ENCODE results near the gene PKP2. TPM values are rescaled to one million over a fixed set of nuclear protein-coding genes. Genes with fewer than 3 reads are reported as not detected.
"Not testable (repeated sequence)": the region's sequence is repeated elsewhere in the genome, so short reads cannot be mapped to it uniquely, and the experiment has no call there.

PKP2 gene
- total RNA-seq, 1 experiment from 2014 or later, result 10.2 TPM

DNA sequence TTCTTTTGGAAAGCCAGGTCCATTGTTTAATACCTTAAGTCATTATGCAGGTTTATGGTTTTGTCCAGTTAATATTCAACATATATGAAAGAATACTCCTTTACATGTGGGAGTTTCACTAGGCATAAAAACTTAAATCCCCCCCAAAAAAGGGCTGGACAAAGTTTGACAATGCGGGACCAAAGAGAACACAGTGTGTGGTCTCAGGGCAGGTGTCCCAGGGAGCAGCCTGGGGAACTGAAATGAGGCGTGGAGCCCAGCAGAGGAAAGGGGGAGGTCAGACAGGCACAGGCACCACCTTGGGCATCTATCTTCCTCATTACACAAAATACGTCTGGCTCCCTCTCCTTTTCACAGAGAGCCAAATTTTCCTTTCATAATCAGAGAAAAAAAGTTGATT, 22.5 kb downstream of the PKP2 start:
- in situ Hi-C loops (cut with HindIII; ENCODE audit: low sequenced_read_pairs), result no loop called here
- no peak for DNase-seq (ENCODE audit: low spot score)

DNA sequence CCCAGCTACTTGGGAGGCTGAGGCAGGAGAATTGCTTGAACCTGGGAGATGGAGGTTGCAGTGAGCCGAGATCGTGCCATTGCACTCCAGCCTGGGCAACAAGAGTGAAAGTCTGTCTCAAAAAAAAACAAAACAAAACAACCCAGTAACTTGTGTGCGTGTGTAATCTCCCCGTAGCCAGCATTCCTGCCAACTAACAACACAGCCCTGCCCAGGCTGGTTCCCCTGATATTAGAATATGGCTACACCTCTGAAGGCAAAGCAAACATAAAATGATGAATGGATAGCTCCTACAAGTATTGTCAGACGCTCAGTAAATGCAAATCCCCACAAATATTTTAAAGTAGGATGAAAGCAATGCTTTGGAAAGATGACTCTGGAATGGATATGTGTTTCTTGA, 24.2 kb downstream of the PKP2 start:
- in situ Hi-C loops (cut with HindIII; ENCODE audit: low sequenced_read_pairs); DNase-seq (ENCODE audit: low spot score): not testable (repeated sequence)

DNA sequence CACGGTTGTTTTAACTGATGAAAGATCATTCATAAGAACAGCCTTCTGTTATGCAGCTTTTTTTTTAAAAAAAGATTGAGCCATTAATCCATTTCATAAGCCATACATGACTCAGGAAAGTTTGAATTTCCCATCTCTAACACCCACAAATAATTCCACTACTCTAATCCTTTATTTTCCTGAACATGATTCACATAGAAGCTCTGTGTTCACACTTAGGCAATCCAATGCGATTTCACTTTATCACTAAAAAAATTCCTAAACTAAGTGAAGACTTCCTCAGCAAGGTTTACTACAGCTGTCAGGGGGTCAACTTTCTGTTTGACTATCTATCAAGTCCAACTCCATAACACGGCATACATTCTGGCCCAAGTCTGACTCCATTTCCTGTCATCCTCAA, 25.9 kb downstream of the PKP2 start:
- in situ Hi-C loops (cut with HindIII; ENCODE audit: low sequenced_read_pairs), result no loop called here
- DNase-seq (ENCODE audit: low spot score), result no peak

DNA sequence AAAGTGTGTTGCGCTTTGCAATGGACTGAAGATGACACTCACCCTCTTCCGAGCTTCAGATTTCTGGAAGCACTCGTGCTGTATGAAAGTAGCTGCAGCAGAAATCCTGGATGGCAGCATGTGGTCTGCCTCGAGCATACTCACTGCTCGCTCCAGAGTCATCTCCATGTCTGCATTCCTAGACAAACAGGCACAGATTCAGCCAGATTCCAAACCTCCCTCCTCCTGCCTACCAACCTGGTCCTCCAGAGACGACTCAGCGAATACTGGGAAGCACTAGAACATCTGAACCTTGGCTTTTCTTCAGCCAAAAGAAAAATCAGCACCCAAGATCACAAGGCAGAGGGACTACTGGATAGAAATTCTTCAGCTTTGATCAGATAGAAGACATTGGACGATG, 27.7 kb downstream of the PKP2 start:
- in situ Hi-C loops (cut with HindIII; ENCODE audit: low sequenced_read_pairs), result no loop called here
- DNase-seq (ENCODE audit: low spot score), result no peak

DNA sequence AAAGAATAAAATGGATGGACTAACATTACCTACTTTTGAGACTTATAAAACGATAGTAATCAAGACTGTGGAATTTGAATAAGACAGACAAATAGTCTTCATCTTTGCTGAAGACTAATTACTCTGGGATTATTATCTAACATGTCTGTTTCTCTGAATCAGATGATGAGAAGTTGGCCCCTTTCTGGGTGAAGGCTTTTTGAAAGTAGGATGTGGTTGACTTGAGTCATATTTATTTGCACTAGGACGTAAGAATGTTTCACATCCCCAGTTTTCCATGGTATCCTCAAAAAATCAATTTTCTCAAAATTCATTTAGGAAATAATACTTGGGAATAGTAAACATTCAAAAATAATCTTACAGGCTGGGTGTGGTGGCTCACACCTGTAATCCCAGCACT, 31.8 kb downstream of the PKP2 start:
- in situ Hi-C loops (cut with HindIII; ENCODE audit: low sequenced_read_pairs), result no loop called here
- DNase-seq (ENCODE audit: low spot score), result no peak

DNA sequence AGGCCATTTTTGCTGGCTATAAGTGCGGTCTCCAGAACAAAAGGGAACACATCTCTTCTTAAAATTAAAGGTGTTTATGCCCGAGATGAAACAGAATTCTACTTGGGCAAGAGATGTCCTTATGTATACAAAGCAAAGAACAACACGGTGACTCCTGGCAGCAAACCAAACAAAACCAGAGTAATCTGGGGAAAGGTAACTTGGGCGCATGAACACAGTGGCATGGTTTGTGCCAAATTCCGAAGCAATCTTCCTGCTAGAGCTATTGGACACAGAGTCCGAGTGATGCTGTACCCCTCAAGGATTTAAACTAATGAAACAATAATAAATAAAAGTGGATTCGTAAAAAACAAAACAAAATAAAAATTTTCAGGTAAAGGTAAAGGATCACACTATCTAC, 33.4 kb downstream of the PKP2 start:
- in situ Hi-C loops (cut with HindIII; ENCODE audit: low sequenced_read_pairs), result no loop called here
- DNase-seq (ENCODE audit: low spot score), result no peak

DNA sequence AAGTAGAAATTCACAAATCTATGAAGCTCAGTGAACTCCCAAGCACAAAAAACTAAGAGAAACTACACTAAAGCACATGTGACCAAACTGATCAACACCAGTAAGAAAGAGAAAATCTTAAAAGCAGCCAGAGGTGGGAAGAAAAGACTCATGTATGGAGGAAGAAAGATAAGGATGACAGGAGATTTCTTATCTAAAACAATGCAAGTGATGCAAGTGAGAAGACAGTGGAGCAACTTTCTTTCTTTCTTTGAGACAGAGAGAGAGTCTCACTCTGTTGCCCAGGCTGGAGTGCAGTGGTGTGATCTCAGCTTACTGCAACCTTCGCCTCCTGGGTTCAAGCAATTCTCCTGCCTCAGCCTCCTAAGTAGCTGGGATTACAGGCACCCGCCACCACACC, 34.9 kb downstream of the PKP2 start:
- in situ Hi-C loops (cut with HindIII; ENCODE audit: low sequenced_read_pairs); DNase-seq (ENCODE audit: low spot score): not testable (repeated sequence)

DNA sequence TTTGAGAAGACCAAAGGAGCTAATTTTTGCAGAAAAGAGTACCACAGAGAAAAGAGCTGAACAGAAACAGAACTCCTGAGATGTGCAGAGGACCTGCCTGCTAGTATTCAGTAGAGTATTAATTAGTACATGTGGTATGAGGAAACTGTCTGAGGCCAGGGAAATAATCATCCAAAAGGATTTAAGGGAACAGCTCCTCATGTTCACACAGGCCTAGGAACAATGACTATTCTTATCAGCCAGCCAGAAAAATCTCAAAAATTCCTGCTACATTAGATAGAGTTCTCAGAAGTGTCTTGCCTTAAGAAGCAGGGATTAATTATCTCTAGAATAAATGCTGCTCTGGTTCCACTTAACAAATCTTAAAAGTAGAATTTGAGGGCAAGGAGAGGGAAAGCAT, 36.4 kb downstream of the PKP2 start:
- DNase-seq (ENCODE audit: low spot score), result no peak
- in situ Hi-C loops (cut with HindIII; ENCODE audit: low sequenced_read_pairs), result no loop called here

DNA sequence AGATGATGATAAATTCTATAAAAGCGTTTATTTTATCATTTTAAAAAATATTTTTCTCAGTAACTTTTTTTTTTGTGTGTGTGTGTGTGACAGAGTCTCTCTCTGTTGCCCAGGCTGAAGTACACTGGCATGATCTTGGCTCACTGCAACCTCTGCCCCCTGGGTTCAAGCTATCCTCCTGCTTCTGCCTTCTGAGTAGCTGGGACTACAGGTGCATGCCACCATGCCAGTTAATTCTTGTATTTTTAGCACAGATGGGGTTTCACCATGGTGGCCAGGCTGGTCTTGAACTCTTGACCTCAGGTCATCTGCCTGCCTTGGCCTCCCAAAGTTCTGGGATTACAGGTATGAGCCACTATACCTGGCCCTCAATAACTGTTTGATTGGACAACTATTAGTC, 37.2 kb downstream of the PKP2 start:
- in situ Hi-C loops (cut with HindIII; ENCODE audit: low sequenced_read_pairs), result no loop called here
- DNase-seq (ENCODE audit: low spot score), result no peak

DNA sequence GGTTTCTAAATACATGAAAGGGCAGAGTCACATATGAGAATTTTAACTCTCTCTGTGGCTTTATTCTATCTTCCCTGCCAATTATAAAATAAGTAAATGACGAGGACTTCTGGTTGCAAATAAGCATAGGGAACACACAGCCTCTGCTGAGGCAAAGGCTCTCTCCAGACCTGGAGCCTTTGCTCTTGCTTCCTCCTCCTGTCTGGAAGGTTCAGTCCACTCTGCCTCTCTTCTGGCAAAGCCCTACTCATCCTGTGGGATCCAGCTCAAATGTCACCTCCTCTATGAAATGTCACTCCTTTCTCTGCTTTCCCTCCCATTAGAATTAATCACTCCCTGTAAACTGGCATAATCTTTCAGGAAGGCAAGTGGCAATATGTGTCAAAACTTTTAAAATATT, 41.9 kb downstream of the PKP2 start:
- in situ Hi-C loops (cut with HindIII; ENCODE audit: low sequenced_read_pairs), result no loop called here
- DNase-seq (ENCODE audit: low spot score), result no peak

DNA sequence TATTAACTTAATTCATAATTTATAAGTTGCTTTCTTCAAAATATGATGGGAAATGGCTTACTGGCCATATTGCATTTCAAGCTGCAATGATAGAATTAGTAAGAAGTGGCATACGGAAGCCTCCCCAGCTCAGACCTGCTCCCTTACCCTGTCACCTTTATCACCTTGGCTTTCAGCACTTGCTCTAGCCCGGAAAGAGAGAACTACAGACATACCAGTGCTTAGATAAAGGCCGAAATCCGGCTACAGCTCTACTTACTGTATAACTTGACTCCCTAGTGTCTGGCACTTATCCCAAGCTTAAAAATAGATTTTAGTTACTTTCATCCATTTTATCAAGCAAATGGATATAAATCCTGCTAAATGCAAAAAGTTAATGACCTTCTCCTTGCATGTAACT, 42.5 kb downstream of the PKP2 start:
- in situ Hi-C loops (cut with HindIII; ENCODE audit: low sequenced_read_pairs), result no loop called here

DNA sequence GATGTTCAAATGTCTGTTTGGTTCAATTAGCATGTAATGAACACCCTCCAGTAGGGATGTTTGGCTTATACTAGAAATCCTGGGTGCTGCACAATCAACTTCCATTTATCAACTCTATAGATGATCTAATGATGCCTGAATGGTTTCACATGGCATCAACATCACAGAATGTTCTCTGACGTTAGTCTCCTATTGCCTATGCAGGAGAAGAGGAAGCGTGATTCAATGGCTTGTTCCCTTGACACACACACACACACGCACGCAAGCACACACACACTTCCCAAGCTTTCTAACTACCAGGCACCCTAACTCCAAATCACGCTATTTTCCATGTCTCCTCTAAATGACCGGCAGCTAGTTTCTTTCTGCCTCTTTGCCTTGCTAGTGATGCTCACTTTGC, 49.3 kb downstream of the PKP2 start:
- no peak for DNase-seq (ENCODE audit: low spot score)
- in situ Hi-C loops (cut with HindIII; ENCODE audit: low sequenced_read_pairs), result no loop called here

More for the DNA sequence above, 42.5 kb downstream of the PKP2 start:
- no peak for DNase-seq (ENCODE audit: low spot score)

DNA sequence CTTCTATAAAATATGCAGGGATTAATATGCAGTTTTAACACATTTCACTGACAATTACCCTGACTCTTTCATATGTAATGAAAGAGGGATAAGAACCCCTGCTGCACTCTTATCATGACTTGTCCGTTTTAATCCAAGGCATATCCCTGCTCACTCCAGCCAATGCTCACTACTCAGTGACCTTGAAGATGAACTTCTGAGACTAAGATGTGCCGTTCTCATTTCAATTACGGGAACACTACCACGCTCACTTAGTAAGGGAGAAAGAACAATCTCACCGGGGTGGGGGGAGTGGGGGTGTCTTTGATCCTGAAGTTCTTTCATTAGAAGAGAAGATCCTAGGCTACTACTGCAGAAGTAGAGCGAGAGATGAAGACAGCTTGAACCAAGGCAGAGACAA, 50.5 kb downstream of the PKP2 start:
- DNase-seq (ENCODE audit: low spot score), result no peak
- in situ Hi-C loops (cut with HindIII; ENCODE audit: low sequenced_read_pairs), result no loop called here

DNA sequence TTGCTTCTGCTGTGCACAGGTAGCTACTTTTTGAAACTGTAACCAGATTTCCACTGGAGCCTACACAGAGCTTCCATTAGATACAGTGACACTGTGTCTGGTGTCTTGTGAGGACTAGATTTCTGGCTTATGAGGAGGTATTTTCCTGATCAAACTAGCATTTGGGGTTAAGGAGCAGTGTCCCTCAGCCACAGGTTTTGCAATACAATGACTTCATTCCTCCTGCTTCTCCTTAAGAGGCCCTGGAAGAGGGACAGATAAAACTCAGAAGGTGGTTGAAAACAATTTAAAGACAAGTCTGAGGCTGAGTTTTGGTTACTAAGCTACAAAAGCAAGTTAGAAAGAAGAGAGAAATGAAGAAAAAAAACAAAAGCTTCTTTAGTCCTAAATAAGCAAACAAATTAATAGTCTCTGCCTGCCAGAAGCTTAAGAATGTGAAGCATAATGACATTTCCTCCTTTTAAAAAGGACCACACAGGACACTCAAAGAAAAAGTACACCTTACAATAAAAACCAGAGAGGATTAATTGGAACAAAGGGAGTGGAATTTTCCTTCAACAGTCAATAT, 53.0 kb downstream of the PKP2 start:
- no peak for DNase-seq (ENCODE audit: low spot score)

DNA sequence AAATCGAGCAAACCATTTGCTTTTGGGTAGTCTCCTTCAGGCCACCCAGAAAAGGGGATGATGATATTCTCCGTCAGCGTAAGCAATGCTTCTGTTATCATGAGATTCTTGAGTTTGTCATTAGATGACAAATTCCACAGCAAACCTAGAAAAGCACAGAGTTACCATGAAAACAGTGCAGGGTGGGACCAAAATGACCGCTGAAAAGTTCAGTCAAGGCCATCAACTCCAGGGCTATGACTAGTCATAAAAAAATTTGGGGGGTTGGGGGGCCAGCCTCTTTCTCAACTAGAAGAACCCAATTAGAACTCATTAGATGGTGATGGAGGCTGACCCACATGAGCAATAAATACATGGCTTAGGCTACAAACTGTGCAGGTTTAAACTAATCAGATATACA, 55.5 kb downstream of the PKP2 start:
- DNase-seq (ENCODE audit: low spot score), result no peak

More for the DNA sequence above, 53.0 kb downstream of the PKP2 start:
- in situ Hi-C loops (cut with HindIII; ENCODE audit: low sequenced_read_pairs), result no loop called here

DNA sequence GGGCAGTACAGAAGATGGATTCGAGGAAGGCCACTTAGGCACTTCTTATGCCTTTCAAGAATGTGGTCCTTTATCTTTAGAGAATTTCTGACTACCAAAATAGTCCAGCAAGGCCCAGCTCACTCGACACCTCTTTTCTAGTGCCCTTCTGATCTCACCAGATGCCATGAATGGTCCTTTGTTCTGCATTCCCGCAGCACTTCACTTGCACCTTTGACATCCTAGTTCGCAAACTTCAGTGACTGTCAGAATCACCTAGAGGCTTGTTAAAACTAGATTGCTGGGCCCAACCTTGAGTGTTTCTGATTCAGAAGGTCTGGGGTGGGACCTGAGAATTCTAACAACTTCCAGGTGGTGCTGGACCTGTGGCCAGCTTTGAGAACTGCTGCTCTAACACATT, 56.7 kb downstream of the PKP2 start:
- DNase-seq (ENCODE audit: low spot score), result no peak
- in situ Hi-C loops (cut with HindIII; ENCODE audit: low sequenced_read_pairs), result no loop called here

More for the DNA sequence above, 55.5 kb downstream of the PKP2 start:
- in situ Hi-C loops (cut with HindIII; ENCODE audit: low sequenced_read_pairs), result no loop called here

DNA sequence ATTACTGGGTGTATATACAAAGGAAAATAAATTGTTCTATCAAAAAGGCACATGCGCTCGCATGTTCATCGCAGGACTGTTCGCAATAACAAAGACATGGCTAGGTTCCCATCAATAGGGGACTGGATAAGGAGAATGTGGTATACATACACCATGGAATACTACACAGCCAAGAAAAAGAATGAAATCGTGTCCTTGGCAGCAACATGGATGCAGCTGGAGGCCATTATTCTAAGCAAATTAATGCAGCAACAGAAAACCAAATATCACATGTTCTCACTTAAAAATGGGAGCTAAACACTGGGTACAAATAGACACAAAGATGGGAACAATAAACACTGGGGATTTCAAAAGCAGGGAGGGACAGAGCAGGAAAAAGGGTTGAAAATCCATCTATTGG, 58.6 kb downstream of the PKP2 start:
- in situ Hi-C loops (cut with HindIII; ENCODE audit: low sequenced_read_pairs), result no loop called here
- no peak for DNase-seq (ENCODE audit: low spot score)

DNA sequence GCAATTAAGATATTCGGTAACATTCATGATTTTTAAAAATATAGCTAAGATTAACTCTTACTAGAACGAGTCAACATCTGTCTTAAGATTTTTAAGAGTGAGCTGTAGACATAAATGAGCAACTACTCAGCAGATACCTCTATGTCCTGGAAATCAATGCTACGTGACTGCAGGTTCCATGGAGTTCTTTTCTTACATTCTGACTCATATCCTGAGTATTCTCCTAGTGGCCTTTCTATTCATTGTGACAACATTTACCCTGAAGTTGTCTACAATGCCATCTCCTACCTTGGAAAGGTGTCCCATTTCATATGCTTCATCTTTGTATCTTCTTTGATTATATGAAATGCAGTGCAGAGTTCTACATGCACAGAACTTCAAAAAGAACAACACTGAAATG, 59.9 kb downstream of the PKP2 start:
- DNase-seq (ENCODE audit: low spot score), result no peak
- in situ Hi-C loops (cut with HindIII; ENCODE audit: low sequenced_read_pairs), result no loop called here

DNA sequence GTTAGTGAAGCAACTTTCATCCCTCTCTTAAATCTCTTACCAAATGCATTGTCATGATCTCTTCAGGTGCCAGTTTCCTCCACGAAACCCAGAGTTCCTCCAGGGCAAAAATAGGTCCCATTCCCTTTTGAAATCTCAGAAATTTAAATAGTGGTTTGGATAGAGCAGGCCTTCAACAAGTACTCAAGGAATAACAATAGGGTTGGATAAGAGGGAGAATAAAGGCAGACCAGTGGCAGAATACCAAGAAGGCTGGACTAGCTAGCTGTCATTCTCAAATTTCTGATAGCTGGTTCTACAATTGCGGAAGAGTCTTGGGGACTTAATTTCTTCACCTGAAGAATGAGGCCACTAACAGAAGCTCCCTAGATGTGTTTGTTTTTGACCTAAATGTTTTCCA, 62.5 kb downstream of the PKP2 start:
- in situ Hi-C loops (cut with HindIII; ENCODE audit: low sequenced_read_pairs), result no loop called here

DNA sequence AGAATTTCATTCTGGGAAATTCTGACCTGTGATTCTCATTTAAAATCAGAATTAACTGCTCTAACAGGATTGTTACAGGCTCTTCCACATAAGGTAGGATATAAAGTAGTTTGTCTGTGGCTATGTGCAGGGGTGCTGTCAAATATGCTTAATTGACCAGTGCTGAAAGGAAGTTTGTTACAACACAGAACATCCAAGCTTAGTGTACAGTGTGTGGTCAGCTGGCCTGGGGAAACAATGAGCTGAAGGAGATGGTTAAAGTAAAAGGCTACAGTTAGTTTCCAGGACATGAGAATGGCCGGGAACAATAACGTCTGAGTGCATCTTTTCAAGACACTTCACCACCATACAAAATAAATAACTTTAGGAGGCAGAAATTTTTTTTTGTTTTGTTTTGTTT, 68.0 kb downstream of the PKP2 start:
- DNase-seq (ENCODE audit: low spot score), result no peak
- in situ Hi-C loops (cut with HindIII; ENCODE audit: low sequenced_read_pairs), result no loop called here

More for the DNA sequence above, 62.5 kb downstream of the PKP2 start:
- no peak for DNase-seq (ENCODE audit: low spot score)

DNA sequence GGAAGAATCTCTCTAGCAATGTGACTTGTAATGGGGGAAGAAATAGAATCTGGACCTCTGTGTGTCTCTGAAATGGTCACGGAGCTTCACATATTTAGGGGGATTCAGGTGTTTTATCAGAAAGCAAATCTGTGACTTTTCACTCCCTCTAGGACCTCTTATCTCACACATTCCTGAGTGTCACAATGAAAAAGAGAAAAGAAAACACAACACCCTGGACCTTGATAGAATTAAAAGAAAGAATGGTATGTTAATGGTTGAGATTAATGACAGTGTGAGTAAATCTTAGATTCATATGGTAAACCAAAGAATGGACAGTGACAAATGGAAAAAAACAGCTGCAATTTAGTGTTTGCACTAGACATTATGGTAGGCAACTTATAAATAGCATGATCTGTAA, 68.5 kb downstream of the PKP2 start:
- in situ Hi-C loops (cut with HindIII; ENCODE audit: low sequenced_read_pairs), result no loop called here

More for the DNA sequence above, 68.5 kb downstream of the PKP2 start:
- no peak for DNase-seq (ENCODE audit: low spot score)
